Common myeloid progenitor, CD34-positive (primary cell): ENCODE results near the gene ARGFX.
"Not testable (repeated sequence)": the region's sequence is repeated elsewhere in the genome, so short reads cannot be mapped to it uniquely, and the experiment has no call there.

Experiments used
- CTCF ChIA-PET: fragments of 350-600 bp; sonication (Branson Sonifier 250); formaldehyde crosslinking; loops from one replicate; lab custom pipeline; 2021; ENCODE audit warnings: antibody characterized with exemption; lab: Charles Lee
- POLR2A ChIA-PET: fragments of 350-600 bp; sonication (Branson Sonifier 250); formaldehyde crosslinking; loops from one replicate; lab custom pipeline; 2021; ENCODE audit warnings: antibody characterized with exemption; lab: Charles Lee
- DNase-seq, 3 donors: peaks; one replicate each; pipeline versions ENCODE4 v3.0.0 to v3.0.0-alpha.2; 2013
- H3K27ac ChIP-seq, 2 experiments: 1 replicate in 1 of 2; 2 replicates in 1 of 2; pipeline ENCODE4 v1.7.0; 2013; ENCODE audit warnings: inconsistent platforms in 2 of 2, low read length in 2 of 2, mild to moderate bottlenecking in 2 of 2, low read depth in 1 of 2, moderate library complexity in 1 of 2; ENCODE audit not compliant: severe bottlenecking in 2 of 2, insufficient read depth in 1 of 2, poor library complexity in 1 of 2
- H3K27me3 ChIP-seq, 5 experiments: replicated peaks in 2 of 5; 1 replicate in 3 of 5; 2 replicates in 2 of 5; pipeline versions ENCODE4 v1.6.1 to v1.7.0; 2013; ENCODE audit warnings: low read length in 4 of 5, mild to moderate bottlenecking in 2 of 5, moderate library complexity in 2 of 5, inconsistent platforms in 1 of 5; ENCODE audit not compliant: insufficient read depth in 5 of 5, control insufficient read depth in 4 of 5
- H3K36me3 ChIP-seq, 4 experiments: 1 replicate in 2 of 4; 2 replicates in 2 of 4; pipeline versions ENCODE4 v1.6.1 to v1.7.0; 2013; ENCODE audit warnings: low read length in 3 of 4, control low read depth in 1 of 4, mild to moderate bottlenecking in 1 of 4; ENCODE audit not compliant: control insufficient read depth in 4 of 4, insufficient read depth in 4 of 4
- H3K4me1 ChIP-seq, 4 experiments: 1 replicate in 3 of 4; 2 replicates in 1 of 4; pipeline versions ENCODE4 v1.6.1 to v1.7.1; 2013; ENCODE audit warnings: low read length in 3 of 4, mild to moderate bottlenecking in 3 of 4, control low read depth in 1 of 4, inconsistent platforms in 1 of 4, moderate library complexity in 1 of 4; ENCODE audit not compliant: control insufficient read depth in 4 of 4, insufficient read depth in 4 of 4; ENCODE audit errors: control extremely low read depth in 1 of 4
- H3K4me3 ChIP-seq, 7 experiments: 1 replicate in 4 of 7; 2 replicates in 3 of 7; pipeline versions ENCODE4 v1.5.1 to v1.7.0; 2013; ENCODE audit warnings: mild to moderate bottlenecking in 7 of 7, low read length in 6 of 7, moderate library complexity in 6 of 7, inconsistent platforms in 2 of 7, low read depth in 2 of 7, control low read depth in 1 of 7; ENCODE audit not compliant: insufficient read depth in 4 of 7, control insufficient read depth in 1 of 7; ENCODE audit errors: extremely low read depth in 1 of 7
- H3K9me3 ChIP-seq, 5 experiments: 1 replicate in 4 of 5; 2 replicates in 1 of 5; pipeline versions ENCODE4 v1.6.1 to v1.7.1; 2013; ENCODE audit warnings: low read length in 4 of 5, mild to moderate bottlenecking in 2 of 5, inconsistent platforms in 1 of 5, low read depth in 1 of 5, moderate library complexity in 1 of 5; ENCODE audit not compliant: control insufficient read depth in 4 of 5, insufficient read depth in 2 of 5; ENCODE audit errors: control extremely low read depth in 1 of 5
- WGBS: methylation state at CpG from one replicate; pipeline ENCODE4 v1.1.5; 2013; ENCODE audit not compliant: insufficient coverage; 5-methylcytosine and 5-hydroxymethylcytosine counted together

Gene ARGFX

GRCh38 chr3:121581691-121582090, 13.9 kb downstream of the ARGFX start:
- Histone ChIP-seq H3K9me3 (no peaks in the 10 kb centered on the region), H3K36me3 (no peaks in the 10 kb centered on the region), H3K27me3 (no peaks in the 10 kb centered on the region), H3K27ac (no peak overlapping the region), H3K4me1 (no peaks in the 10 kb centered on the region), H3K4me3 (no peak overlapping the region)
- POLR2A ChIA-PET, result no interaction called here
- 100% methylated on average over 1 of the region's 2 CpGs for WGBS
- DNase-seq, result no peak
- CTCF ChIA-PET, result no interaction called here

GRCh38 chr3:121584418-121584817, 16.7 kb downstream of the ARGFX start:
- ChIA-PET CTCF (interaction anchor here (1.1 kb wide), 1 partner anchor 9 kb away, joined by 3 read pairs; no protein-coding TSS in a partner anchor), POLR2A (no interaction called here)
- Histone ChIP-seq H3K36me3 (no peaks in the 10 kb centered on the region), H3K27me3 (no peaks in the 10 kb centered on the region), H3K9me3 (no peaks in the 10 kb centered on the region), H3K27ac (no peak overlapping the region), H3K4me1 (no peaks in the 10 kb centered on the region), H3K4me3 (no peak overlapping the region)
- WGBS, result 100% methylated on average over 1 of the region's 1 CpG
- no peak for DNase-seq

GRCh38 chr3:121592856-121593702, 25.3 kb downstream of the ARGFX start, which contains the start of gene FBXO40:
Gene FBXO40, plus strand, starts transcription at chr3:121593379. Its CDS starts 27,197 bp downstream, at chr3:121620576.
- no peak for DNase-seq
- Histone ChIP-seq H3K9me3 (no peaks in the 10 kb centered on the region), H3K27me3 (no peaks in the 10 kb centered on the region), H3K36me3 (no peaks in the 10 kb centered on the region), H3K27ac (no peak within 1 kb of the TSS), H3K4me3 (no peak within 1 kb of the TSS), H3K4me1 (no peaks in the 10 kb centered on the region)
- POLR2A ChIA-PET, result no interaction called here
- CTCF ChIA-PET, result interaction anchor here (1.3 kb wide), 1 partner anchor 11 kb away, joined by 3 read pairs; no protein-coding TSS in a partner anchor
- WGBS, result 84% methylated on average over 10 of the region's 11 CpGs

GRCh38 chr3:121593806-121594205, 26.1 kb downstream of the ARGFX start:
- H3K4me3 ChIP-seq, H3K36me3 ChIP-seq, H3K9me3 ChIP-seq, H3K27ac ChIP-seq, H3K4me1 ChIP-seq, DNase-seq, CTCF ChIA-PET, POLR2A ChIA-PET, H3K27me3 ChIP-seq: not testable (repeated sequence)
- 95% methylated on average over 2 of the region's 4 CpGs for WGBS

GRCh38 chr3:121594850-121595249, 27.1 kb downstream of the ARGFX start:
- ChIA-PET POLR2A (no interaction called here), CTCF (no interaction called here)
- no peaks in the 10 kb centered on the region for H3K4me1 ChIP-seq
- no peaks in the 10 kb centered on the region for H3K27me3 ChIP-seq
- no peaks in the 10 kb centered on the region for H3K36me3 ChIP-seq
- H3K4me3 ChIP-seq, result no peak overlapping the region
- 92% methylated on average over 2 of the region's 2 CpGs for WGBS
- DNase-seq, result no peak
- no peak overlapping the region for H3K27ac ChIP-seq
- no peaks in the 10 kb centered on the region for H3K9me3 ChIP-seq

- Histone ChIP-seq H3K9me3 (no peaks in the 10 kb centered on the region), H3K27ac (no peak overlapping the region), H3K36me3 (no peaks in the 10 kb centered on the region), H3K4me1 (no peaks in the 10 kb centered on the region), H3K4me3 (no peak overlapping the region), H3K27me3 (no peaks in the 10 kb centered on the region)
- POLR2A ChIA-PET, result no interaction called here
- CTCF ChIA-PET, result no interaction called here
- 100% methylated on average over 2 of the region's 4 CpGs for WGBS
- DNase-seq, result no peak
Measured at GRCh38 chr3:121595765-121596406, 28.1 kb downstream of the ARGFX start.

GRCh38 chr3:121598564-121598963, 30.8 kb downstream of the ARGFX start:
- POLR2A ChIA-PET, result no interaction called here
- DNase-seq, result no peak
- Histone ChIP-seq H3K9me3 (no peaks in the 10 kb centered on the region), H3K4me1 (no peaks in the 10 kb centered on the region), H3K27me3 (no peaks in the 10 kb centered on the region), H3K4me3 (no peak overlapping the region), H3K36me3 (no peaks in the 10 kb centered on the region), H3K27ac (no peak overlapping the region)
- CTCF ChIA-PET, result no interaction called here
- 100% methylated on average over 1 of the region's 2 CpGs for WGBS
